ENCODE results near the gene A1BG.
"Not testable (repeated sequence)": the region's sequence is repeated elsewhere in the genome, so short reads cannot be mapped to it uniquely, and the experiment has no call there.

The A1BG gene

DNA sequence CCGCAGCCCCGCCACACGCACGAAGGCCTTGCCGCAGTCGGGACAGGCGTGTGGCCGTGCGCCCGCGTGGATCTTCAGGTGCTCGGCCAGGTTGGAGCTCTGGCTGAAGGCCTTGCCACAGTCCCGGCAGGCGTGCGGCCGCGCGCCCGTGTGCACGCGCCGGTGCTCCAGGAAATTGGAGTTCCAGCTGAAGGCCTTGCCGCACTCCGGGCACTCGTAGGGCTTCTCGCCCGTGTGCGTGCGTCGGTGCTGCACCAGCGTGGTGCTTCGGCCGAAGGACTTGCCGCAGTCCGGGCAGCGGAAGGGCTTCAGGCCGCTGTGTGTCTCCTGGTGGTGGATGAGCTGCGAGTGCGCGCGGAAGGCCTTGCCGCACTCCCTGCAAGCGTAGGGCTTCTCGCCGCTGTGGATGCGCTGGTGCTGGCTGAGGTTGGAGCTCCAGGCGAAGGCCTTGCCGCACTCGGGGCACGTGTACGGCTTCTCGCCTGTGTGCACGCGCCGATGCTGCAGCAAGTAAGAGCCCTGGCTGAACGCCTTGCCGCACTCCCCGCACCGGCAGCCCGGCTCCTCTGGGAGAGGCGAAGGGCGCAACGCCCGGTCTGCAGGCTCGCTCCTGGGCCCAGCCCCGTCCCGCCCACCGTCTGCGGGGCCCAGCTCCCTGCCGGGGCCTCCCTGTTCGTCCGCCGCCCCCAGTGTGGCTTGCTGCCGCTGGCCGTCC lies 3.6 kb upstream of the A1BG start:
- DNase-seq (ENCODE audit: low read depth): peak; percentile 29

DNA sequence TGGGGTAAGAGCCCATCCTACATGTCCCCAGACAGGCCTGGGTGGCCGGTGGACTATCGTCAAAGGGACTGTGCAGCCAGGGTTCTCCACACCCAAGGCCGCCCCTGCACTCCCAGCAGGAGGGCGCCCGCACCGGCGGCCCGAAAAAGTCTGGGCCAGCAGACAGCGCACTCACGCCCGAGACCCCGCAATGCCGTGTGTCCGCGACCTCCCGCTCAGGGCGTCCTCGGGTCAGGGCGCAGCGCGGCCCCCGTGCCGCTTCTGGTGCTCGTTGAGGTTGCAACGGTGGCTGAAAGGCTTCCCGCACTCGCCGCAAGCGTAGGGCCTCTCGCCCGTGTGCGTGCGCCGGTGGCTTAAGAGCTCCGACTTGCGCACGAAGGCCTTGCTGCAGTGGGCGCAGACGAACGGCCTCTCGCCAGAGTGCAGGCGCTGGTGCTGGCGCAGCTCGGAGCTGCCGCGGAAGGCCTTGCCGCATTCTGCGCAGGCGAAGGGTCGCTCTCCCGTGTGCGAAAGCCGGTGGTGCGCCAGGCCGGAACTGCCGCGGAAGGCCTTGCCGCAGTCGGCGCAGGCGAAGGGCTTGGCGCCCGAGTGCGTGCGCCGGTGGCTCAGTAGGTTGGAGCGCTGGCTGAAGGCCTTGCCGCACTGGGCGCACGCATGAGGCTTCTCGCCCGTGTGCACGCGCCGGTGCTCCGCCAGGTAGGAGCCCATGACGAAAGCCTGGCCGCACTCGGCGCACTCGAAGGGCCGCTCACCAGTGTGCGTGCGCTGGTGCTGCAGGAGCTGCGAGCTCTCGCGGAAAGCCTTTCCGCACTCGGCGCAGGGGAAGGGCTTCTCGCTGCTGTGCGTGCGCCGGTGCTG lies 2.8 kb upstream of the A1BG start:
- peak; percentile 53 for DNase-seq (ENCODE audit: low read depth)

DNA sequence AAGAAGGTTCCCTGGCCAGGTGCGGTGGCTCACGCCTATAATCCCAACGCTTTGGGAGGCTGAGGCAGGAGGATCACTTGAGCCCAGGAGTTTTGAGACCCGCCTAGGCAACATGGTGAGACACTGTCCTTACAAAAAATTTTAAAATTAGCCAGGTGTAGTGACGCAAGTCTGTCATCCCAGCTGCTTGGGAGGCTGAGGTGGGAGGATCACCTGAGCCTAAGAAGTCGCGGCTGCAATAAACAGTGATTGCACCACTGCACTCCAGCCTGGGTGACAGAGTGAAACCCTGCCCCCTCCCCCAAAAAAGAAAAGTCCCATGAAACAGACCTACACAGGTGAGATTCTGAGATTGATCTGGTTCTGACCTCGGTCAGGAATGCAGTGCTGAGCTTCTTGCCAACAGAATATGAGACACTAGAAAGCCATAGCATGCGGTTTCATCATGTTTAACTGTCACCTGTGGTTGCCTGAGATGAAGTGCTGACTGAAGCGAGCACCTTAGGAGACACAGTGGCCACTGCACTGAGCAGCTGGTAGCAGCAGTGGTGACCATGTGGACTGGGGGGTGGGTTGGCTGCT lies 2.0 kb upstream of the A1BG start:
- DNase-seq (ENCODE audit: low read depth): no peak

DNA sequence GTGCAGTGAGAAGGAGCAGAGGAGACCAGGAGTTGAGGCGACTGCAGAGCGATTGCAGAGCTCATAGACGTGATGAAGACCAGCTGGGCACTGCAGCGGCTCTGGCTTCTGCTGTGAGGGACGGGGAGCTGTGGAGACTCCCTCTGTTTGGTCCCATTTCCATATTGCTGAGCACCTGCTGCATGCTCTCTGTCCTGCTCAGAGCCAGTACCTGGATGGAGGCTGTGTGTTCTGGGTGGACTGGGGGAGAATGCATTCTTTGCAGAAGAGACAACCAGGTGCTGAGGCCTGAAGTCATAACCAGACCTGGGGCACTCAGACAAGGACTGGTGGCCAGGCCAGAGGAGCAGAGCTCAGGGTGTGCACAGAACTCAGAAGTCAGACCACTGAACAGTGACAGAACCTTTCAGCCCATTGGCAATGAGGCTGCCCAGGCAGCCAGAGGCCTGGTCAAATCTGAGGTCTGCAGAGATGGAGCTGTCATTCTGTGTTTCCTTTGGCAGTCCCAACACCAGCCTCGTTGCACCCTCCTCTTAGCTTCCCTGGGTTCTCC lies 1.3 kb upstream of the A1BG start:
- DNase-seq (ENCODE audit: low read depth): no peak

DNA sequence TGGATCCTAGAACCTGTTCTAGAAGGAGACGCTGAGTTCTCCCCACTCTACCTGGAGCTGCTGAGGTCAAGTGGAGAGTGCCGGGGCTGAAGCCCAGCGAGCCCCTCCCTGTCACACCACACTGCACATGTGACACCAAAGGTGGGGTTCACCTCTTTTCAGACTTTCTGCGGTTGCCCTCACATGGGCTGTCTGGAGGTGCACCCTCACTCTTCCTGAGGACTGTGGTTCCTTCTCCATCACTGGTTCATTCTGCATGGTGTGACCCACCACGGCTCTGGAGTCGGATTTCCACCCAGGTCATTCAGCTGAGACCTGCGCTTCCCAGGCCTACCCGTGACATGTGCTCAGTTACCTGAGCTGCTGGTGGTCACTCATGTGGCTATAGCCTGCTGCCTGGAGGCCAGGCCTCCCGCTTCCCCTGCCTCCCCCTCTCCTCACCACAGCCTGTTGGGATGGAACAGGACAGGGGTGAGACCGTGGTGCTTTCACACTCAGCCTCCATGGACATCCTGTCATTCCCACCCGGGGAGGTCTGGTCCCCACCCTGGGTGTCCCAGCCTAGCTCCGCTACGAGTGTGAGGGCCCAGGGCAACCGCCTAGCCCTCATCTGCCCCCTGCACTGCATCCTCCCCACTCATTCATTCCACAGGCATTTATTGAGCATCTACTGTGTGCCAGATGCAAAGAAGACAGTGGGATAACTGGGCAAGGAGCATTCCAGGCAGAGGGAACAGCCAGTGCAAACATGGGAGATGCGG lies 605 bp upstream of the A1BG start:
- no peak for DNase-seq (ENCODE audit: low read depth)

DNA sequence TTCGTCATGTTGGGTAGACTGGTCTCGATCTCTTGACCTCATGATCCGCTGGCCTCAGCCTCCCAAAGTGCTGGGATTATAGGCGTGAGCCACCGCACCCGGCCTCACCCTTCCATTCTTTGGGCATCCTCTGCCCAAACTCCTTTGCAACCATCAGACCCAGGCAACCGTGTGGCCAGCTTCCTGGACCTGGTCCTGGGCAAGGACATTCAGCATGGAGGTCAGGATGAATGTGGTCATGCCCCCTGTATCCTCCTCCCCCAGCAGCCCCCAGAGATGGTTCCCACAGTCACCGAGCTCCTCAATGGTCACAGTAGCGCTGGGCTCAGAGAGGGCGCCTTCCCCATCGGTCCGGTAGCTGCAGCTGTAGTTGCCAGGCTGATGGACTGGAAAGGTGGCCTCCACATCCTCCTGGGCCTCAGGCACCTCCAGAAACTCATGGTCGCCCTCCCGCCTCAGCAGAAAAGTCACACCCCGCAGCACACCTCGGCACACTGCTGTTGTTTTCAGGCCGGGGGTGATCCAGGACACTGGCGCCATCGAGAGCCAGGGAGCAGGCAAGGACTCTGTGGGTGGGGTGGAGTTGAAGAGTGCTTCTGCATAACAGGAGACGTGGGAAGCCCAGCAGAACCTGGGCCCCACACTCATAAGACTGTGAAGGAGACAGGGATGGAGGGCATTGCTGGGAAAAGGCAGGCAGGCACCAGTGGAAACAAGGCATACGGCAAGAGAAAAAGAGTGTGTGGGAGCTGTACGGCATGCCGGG lies 1.1 kb downstream of the A1BG start:
- DNase-seq (ENCODE audit: low read depth): no peak

DNA sequence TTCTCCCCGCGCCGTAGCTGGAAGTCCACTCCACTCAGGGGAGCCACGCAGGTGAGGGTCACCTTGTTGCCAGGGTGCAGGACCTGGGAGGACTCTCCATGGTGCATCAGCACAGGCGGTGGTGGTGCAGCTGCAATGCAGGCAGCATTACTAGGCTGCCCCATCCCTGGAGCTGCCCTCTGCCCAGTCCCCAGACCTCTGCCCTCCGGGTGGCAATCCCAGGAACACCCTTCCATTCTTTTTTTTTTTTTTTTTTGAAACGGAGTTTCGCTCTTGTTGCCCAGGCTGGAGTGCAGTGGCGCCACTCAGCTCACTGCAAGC lies 1.8 kb downstream of the A1BG start:
- no peak for DNase-seq (ENCODE audit: low read depth)

DNA sequence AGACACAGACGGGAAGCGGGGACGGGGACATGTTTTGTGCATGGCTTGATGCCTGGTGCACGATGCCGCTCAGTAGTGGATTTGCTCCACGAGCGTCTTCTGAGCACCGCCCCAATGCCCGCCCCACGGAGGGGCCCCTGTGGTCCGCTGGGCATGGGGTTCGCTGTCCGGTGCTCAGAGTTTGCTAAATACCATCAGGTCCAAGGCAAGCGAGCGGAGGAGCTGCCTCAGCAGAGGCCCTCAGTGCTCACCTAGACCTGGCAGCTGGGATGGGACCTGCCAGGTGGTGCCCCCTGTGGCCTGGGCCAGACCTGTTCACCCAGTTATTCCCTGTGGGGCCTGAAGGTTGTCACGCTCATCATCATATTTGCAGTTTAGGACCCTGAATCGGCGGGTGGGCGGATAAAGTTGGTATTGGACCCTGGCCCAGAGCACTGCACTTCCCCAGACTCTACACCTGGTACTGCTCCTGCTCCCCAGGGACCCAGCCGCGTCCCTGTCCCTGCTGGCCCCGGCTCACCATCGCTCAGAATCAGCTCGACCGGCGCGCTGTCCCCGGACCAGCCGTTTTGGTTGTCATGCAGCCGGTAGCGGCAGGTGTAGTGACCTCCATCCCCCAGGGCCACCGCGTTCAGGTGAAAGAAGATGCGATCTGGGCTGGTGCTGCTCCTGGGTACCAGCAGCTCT lies 2.3 kb downstream of the A1BG start:
- DNase-seq (ENCODE audit: low read depth): no peak

DNA sequence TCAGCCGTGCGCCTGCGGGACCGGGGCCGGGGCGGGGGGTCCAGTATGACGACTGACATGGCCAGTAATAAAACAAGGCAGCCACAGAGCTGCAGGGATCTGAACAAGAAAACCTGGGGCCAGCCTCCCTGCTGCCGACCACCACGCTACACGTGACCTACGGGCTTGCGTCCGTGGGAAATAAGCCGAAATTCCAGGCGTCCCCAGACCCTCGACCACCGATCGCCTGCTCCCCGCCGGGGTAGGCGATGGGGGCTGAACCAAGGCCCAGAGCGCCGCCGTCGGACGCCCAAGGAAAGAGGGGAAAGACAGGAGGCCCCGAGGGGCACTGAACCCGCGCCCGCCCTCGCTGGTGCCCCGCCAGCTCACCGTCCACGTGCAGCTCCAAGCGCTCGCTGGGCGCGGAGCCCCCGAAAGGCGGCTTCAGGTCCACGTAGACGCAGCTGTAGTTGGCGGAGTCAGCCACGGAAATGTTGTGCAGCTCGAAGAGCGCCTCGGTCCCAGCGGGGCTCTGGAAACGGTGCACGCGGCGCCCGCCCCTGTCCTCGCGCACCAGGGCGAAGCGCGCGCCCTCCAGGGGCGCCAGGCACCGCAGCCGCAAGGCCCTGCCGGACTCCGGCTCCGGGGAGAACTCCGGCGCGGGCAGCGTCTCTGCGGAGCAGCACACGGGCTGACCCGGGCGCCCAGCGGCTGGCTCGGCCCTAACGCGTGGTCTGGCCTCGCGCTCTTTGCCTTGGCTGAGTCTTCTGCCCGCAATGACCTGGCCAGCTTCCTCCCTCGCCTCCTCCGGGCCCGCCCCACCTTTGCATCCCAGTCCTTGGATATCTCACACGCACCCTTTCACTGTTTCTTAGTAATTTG lies 3.1 kb downstream of the A1BG start:
- no peak for DNase-seq (ENCODE audit: low read depth)

DNA sequence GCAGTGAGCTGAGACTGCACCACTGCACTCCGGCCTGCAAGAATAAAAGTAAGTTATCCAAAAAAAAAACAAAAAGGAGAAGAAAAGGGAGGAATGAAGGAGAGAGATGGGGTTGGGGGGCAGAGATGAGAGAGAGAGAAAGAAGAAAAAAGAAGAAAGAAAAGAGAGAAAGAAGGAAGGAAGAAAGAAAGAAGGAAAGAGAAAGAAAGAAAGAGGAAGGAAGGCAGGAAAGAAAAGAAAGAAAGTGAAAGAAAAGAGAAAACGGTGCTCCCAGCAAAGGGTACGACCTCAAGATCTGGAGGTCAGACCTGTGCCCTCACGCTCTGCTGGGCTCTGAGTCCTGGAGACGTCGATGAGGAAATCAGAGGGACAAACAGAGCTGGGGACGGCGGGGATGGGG lies 3.7 kb downstream of the A1BG start:
- DNase-seq (ENCODE audit: low read depth): no peak

DNA sequence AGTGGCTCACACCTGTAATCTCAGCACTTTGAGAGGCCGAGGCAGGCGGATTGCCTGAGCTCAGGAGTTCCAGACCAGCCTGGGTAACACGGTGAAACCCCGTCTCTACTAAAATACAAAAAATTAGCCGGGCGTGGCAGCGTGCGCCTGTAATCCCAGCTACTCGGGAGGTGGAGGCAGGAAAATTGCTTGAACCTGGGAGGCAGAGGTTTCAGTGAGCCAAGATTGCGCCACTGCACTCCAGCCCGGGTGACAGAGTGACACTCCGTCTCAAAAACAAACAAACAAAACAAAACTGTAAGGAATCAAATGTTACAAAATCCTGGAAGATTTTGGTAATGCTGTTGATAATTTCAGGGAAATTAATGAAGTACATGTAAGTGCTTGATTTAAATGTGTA lies 5.2 kb downstream of the A1BG start:
- not testable (repeated sequence) for DNase-seq (ENCODE audit: low read depth)

DNA sequence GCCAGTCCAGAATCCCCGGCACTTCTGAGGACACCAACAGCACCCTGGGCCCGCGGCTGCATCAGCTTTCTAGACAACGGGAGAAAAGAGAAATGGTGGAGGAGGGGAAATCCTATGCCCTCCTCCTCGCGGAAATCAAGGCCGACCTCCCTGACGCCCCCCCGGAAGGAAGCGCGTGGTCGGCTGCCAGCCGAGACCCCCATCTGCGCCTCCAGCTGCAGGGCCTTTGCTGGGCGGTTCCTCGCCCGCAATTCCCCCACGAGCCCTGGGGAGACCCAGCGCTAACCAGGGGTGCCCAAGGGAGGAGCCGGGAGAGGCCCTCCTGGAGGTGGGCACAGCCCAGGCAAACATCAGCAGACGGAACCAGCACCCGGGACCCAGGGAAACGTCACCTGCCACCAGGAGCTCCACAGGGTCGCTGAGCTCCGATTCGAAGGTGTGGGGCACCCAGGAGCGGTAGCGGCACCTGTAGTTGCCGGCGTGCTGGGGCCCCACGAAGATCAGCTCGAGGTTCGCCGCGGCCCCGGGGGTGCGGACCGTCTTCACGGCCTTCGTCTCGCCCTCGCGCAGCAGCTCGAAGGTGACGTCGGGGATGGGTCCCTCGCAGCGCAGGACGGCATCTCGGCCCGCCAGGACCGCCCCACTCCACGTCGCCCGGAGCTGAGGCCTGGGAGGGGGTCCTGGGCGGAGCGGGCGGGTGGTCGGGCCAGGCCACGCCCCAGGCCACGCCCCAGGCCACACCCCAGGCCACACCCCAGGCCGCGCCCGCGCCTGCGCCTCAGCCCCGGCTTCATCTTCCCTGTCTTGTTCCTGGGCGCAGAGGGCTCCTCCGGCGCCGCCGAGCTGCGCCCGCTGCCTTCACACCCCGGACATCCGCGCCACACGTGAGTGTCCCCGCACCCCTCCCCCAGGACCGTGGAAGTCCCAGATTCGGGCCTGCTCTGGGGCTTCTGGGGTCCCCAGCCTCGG lies 6.0 kb downstream of the A1BG start:
- DNase-seq (ENCODE audit: low read depth): peak; percentile 75

DNA sequence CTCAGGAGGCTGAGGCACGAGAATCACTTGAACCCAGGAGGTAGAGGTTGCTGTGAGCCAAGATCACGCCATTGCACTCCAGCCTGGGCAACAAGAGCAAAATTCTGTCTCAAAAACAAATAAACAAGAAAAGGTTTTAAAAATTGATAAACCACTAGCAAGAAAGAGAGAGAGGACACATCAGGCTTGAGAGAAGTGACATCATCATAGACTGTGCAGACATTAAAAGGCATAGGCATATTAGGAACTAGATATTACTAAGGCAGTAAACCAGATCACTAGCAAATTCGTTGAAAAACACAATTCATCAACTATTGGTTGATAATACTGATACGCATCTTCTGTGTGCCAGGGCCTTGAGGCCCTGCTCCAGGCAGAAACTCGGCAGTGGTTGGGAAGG lies 7.7 kb downstream of the A1BG start:
- DNase-seq (ENCODE audit: low read depth): no peak

DNA sequence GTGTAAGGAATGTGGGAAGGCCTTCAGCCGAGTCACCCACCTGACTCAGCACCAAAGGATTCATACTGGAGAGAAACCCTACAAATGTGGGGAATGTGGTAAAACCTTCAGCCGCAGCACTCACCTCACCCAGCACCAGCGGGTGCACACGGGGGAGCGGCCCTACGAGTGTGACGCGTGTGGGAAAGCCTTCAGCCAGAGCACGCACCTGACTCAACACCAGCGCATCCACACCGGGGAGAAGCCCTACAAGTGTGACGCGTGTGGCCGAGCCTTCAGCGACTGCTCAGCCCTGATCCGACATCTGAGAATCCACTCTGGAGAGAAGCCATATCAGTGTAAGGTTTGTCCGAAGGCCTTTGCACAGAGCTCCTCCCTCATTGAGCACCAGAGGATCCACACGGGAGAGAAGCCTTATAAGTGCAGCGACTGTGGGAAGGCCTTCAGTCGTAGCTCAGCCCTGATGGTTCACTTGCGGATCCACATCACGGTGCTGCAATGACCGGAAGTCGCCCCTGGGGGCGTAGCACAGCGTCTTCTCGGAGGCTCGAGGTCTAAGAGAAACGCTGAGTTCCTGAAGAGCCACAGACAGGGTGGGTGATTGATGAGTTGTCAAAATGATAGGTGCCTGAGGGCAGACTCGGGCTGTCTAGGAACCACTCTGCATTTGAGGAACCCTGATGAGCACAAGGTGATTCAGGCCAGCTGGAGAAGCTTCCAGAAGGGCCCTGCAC lies 14.3 kb downstream of the A1BG start:
- no peak for DNase-seq (ENCODE audit: low read depth)

DNA sequence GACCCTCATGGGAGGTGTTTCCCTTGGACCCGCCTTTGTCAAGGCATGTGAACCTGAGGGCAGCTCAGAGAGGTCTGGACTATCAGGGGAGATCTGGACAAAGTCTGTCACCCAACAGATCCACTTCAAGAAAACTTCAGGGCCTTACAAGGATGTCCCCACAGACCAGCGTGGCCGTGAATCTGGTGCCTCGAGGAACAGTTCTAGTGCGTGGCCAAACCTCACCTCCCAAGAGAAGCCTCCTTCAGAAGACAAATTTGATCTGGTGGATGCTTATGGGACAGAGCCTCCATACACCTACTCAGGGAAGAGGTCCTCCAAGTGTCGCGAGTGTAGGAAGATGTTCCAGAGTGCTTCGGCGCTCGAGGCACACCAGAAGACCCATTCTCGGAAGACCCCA lies 15.0 kb downstream of the A1BG start:
- DNase-seq (ENCODE audit: low read depth): no peak

DNA sequence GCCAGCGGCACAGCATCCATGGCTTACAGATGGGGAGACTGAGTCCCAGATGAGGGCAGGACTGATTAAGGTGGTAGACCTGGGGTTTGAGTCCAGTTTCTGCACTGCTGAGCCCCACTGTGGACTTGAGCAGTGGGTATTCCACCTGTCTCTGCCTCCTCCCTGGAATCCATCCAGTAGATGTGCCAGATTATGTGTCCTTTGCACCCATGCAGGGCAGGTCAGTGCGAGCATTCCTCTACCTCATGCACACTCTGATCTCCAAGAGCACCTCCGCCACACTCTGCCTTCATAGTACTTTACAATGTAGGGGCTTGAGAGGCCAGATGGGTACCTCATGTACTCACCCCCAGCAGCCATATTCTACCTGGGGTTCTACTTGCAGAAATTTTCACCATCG lies 16.5 kb downstream of the A1BG start:
- DNase-seq (ENCODE audit: low read depth): no peak

DNA sequence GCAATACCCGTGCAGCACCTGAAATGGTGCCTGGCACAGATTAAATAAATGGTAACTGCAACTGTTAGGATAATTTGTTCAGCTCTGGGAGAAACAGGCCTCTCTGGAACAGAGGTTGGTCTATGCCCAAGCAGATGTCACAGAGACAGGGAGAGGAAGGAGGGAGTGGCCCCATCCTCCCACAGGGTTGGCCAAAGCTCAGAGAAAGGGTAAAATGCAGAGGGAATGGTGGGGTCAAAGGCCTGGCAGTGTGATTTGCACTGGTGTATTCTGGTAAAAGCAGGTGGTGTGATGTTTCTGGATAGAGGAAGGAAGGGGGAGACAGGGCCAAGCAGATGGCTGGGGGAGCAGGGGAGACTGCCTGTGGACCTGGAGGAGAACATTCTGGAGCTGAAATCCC lies 17.1 kb downstream of the A1BG start:
- DNase-seq (ENCODE audit: low read depth): no peak

DNA sequence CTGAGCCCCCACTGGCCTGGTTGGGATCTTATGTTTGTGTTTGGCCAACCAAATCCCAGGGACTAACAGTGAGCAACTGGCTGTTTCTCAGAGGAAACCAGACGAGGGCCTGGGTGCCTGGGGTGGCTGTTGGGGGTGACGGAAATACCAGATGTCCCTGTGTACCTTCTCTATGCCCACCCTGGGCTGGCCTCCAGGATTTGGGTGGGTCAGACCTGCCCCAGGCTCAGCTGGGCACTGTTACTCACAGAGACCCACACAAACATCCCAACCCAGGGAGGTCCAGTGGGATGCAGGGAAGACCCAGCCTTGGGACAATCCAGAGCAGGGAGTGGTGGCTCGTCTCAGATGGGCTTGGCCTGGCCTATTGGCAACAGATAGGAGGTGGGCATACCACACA lies 17.7 kb downstream of the A1BG start:
- DNase-seq (ENCODE audit: low read depth): no peak

All from iris pigment epithelial cell (primary cell).